ENCODE results near the gene LITAFD. TPM values are rescaled to one million over a fixed set of nuclear protein-coding genes. Genes with fewer than 3 reads are reported as not detected.

LITAFD gene
- total and polyA plus RNA-seq, 9 of the 15 experiments (the other 6 are each of a cell fraction or from before 2014, with no cell fraction given) = not detected

DNA sequence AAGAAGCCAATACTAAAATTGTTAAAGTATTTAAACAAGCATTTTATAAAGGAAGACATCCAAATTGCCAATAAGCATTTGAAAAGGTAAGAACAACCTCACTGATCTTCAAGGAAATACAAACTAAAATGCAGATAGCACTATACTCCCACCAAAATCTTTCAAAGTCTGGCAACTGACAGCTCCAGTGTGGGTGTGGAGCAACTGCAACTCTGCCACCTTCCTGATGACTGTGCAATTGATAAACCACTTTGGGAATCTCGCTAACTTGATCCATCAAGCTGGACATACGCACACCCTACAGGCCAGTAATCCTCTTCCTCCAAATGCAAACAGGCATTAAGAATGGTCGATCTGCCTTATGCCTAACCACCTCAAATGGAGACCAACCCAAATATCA lies 31.9 kb downstream of the LITAFD start:
- FAIRE-seq (no peak), ATAC-seq (no peak), DNase-seq (ENCODE audit: extremely low read depth in 1 of 4, low spot score in 3 of 4) (no peak)
- H3K36me3 ChIP-seq (ENCODE audit: control insufficient read depth, insufficient read depth, low read length) = peaks cover 94% of the 10 kb centered on the region
- H3K79me2 ChIP-seq (ENCODE audit: control insufficient read depth, insufficient read depth, low read length) = 0 out of 3 replicates have a peak, but pooled peaks cover 4% of the 10 kb centered on the region
- BruUV-seq (replicated peaks) = no TSS peak
- H3K4me3 ChIP-seq = no peak overlapping the region
- in situ Hi-C loops (cut with MboI) = no loop called here
- 88% methylated on average over 3 of the region's 3 CpGs for WGBS (ENCODE audit: insufficient coverage, low coverage, missing lambda C conversion rate)
- no peak overlapping the region for H3K27ac ChIP-seq (ENCODE audit: extremely low read depth, low read depth, low read length)
- peaks cover 6% of the 10 kb centered on the region; the same call in 1 of the 2 replicates for H4K20me1 ChIP-seq (replicated peaks; ENCODE audit: control insufficient read depth, insufficient read depth, low read length)
- no peaks in the 10 kb centered on the region for H3K9me3 ChIP-seq (replicated peaks; ENCODE audit: control insufficient read depth, insufficient read depth, low read depth, low read length)
- H3K27me3 ChIP-seq (ENCODE audit: control insufficient read depth in 2 of 2, insufficient read depth in 2 of 2, low read length in 2 of 2) = no peaks in the 10 kb centered on the region
- H3K9me1 ChIP-seq (ENCODE audit: control insufficient read depth, insufficient read depth, low read length) = peaks cover 2% of the 10 kb centered on the region
- ChIA-PET CTCF (ENCODE audit: low intra/inter-chr PET ratio) (no interaction called here), POLR2A (interaction anchor here (0.6 kb wide), 2 partner anchors 49 to 209 kb away, joined by 3 read pairs; partner anchors contain the start of gene USP7)
- no peak overlapping the region for H3K9ac ChIP-seq (ENCODE audit: insufficient read depth in 1 of 2, low read depth in 2 of 2, low read length in 2 of 2)
- intact Hi-C loops (cut with micrococcal nuclease) = no loop called here
- H3K4me1 ChIP-seq (replicated peaks in 1 of 2; ENCODE audit: control insufficient read depth in 2 of 2, insufficient read depth in 2 of 2, low read length in 2 of 2) = no peaks in the 10 kb centered on the region; a peak in 1 of 5 replicates
- H3K4me2 ChIP-seq (ENCODE audit: insufficient read depth, low read length) = no peak overlapping the region
- no peak overlapping the region for H2AFZ ChIP-seq (ENCODE audit: low read depth, low read length)
- TF ChIP-seq, protein P1, sequence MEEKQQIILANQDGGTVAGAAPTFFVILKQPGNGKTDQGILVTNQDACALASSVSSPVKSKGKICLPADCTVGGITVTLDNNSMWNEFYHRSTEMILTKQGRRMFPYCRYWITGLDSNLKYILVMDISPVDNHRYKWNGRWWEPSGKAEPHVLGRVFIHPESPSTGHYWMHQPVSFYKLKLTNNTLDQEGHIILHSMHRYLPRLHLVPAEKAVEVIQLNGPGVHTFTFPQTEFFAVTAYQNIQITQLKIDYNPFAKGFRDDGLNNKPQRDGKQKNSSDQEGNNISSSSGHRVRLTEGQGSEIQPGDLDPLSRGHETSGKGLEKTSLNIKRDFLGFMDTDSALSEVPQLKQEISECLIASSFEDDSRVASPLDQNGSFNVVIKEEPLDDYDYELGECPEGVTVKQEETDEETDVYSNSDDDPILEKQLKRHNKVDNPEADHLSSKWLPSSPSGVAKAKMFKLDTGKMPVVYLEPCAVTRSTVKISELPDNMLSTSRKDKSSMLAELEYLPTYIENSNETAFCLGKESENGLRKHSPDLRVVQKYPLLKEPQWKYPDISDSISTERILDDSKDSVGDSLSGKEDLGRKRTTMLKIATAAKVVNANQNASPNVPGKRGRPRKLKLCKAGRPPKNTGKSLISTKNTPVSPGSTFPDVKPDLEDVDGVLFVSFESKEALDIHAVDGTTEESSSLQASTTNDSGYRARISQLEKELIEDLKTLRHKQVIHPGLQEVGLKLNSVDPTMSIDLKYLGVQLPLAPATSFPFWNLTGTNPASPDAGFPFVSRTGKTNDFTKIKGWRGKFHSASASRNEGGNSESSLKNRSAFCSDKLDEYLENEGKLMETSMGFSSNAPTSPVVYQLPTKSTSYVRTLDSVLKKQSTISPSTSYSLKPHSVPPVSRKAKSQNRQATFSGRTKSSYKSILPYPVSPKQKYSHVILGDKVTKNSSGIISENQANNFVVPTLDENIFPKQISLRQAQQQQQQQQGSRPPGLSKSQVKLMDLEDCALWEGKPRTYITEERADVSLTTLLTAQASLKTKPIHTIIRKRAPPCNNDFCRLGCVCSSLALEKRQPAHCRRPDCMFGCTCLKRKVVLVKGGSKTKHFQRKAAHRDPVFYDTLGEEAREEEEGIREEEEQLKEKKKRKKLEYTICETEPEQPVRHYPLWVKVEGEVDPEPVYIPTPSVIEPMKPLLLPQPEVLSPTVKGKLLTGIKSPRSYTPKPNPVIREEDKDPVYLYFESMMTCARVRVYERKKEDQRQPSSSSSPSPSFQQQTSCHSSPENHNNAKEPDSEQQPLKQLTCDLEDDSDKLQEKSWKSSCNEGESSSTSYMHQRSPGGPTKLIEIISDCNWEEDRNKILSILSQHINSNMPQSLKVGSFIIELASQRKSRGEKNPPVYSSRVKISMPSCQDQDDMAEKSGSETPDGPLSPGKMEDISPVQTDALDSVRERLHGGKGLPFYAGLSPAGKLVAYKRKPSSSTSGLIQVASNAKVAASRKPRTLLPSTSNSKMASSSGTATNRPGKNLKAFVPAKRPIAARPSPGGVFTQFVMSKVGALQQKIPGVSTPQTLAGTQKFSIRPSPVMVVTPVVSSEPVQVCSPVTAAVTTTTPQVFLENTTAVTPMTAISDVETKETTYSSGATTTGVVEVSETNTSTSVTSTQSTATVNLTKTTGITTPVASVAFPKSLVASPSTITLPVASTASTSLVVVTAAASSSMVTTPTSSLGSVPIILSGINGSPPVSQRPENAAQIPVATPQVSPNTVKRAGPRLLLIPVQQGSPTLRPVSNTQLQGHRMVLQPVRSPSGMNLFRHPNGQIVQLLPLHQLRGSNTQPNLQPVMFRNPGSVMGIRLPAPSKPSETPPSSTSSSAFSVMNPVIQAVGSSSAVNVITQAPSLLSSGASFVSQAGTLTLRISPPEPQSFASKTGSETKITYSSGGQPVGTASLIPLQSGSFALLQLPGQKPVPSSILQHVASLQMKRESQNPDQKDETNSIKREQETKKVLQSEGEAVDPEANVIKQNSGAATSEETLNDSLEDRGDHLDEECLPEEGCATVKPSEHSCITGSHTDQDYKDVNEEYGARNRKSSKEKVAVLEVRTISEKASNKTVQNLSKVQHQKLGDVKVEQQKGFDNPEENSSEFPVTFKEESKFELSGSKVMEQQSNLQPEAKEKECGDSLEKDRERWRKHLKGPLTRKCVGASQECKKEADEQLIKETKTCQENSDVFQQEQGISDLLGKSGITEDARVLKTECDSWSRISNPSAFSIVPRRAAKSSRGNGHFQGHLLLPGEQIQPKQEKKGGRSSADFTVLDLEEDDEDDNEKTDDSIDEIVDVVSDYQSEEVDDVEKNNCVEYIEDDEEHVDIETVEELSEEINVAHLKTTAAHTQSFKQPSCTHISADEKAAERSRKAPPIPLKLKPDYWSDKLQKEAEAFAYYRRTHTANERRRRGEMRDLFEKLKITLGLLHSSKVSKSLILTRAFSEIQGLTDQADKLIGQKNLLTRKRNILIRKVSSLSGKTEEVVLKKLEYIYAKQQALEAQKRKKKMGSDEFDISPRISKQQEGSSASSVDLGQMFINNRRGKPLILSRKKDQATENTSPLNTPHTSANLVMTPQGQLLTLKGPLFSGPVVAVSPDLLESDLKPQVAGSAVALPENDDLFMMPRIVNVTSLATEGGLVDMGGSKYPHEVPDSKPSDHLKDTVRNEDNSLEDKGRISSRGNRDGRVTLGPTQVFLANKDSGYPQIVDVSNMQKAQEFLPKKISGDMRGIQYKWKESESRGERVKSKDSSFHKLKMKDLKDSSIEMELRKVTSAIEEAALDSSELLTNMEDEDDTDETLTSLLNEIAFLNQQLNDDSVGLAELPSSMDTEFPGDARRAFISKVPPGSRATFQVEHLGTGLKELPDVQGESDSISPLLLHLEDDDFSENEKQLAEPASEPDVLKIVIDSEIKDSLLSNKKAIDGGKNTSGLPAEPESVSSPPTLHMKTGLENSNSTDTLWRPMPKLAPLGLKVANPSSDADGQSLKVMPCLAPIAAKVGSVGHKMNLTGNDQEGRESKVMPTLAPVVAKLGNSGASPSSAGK (IDR thresholded peaks at IDR 0.05) = no peak
- TF ChIP-seq ATF1 (CRISPR knock-in tag; IDR thresholded peaks at IDR 0.05) (no peak), ATF1 (tag; IDR thresholded peaks at IDR 0.05) (no peak), RB1 (IDR thresholded peaks at IDR 0.05; ENCODE audit: low read depth) (no peak), TEAD1 (CRISPR knock-in tag; IDR thresholded peaks at IDR 0.05) (no peak), ZC3H4 (CRISPR knock-in tag; IDR thresholded peaks at IDR 0.05; ENCODE audit: borderline replicate concordance) (no peak), GABPB1 (CRISPR knock-in tag; IDR thresholded peaks at IDR 0.05) (no peak)
- TF ChIP-seq, protein P2, sequence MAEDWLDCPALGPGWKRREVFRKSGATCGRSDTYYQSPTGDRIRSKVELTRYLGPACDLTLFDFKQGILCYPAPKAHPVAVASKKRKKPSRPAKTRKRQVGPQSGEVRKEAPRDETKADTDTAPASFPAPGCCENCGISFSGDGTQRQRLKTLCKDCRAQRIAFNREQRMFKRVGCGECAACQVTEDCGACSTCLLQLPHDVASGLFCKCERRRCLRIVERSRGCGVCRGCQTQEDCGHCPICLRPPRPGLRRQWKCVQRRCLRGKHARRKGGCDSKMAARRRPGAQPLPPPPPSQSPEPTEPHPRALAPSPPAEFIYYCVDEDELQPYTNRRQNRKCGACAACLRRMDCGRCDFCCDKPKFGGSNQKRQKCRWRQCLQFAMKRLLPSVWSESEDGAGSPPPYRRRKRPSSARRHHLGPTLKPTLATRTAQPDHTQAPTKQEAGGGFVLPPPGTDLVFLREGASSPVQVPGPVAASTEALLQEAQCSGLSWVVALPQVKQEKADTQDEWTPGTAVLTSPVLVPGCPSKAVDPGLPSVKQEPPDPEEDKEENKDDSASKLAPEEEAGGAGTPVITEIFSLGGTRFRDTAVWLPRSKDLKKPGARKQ (CRISPR knock-in tag; IDR thresholded peaks at IDR 0.05) = no peak
- TF ChIP-seq, protein P3, sequence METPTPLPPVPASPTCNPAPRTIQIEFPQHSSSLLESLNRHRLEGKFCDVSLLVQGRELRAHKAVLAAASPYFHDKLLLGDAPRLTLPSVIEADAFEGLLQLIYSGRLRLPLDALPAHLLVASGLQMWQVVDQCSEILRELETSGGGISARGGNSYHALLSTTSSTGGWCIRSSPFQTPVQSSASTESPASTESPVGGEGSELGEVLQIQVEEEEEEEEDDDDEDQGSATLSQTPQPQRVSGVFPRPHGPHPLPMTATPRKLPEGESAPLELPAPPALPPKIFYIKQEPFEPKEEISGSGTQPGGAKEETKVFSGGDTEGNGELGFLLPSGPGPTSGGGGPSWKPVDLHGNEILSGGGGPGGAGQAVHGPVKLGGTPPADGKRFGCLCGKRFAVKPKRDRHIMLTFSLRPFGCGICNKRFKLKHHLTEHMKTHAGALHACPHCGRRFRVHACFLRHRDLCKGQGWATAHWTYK (CRISPR knock-in tag; IDR thresholded peaks at IDR 0.05) = no peak
